Astrocyte (in vitro differentiated cells and primary cell): ENCODE measurements around the gene BACH2.

Source experiments
- CTCF ChIP-seq: IDR thresholded peaks from 2 replicates; pipeline ENCODE4 v1.5.1; 2011; ENCODE audit warnings: low read depth, mild to moderate bottlenecking, inconsistent platforms, low read length, moderate library complexity; ENCODE audit not compliant: insufficient read depth
- EZH2 ChIP-seq: IDR thresholded peaks from 2 replicates; pipeline ENCODE4 v1.6.1; 2012; ENCODE audit warnings: mild to moderate bottlenecking, low read length, inconsistent platforms; ENCODE audit not compliant: insufficient read depth

GRCh38 chr6:90184334-90185298 lies 112.0 kb downstream of the BACH2 start:
- TF ChIP-seq CTCF, result no peak
- no peak for TF ChIP-seq EZH2
